Naive thymus-derived CD8-positive, alpha-beta T cell (primary cell): Measurements from ENCODE around the gene ZMIZ2. TPM values are rescaled to one million over a fixed set of nuclear protein-coding genes. Genes with fewer than 3 reads are reported as not detected.
A peak's percentile ranks its signal among the peaks of the same experiment; 100 is the strongest.
"Not testable (repeated sequence)": the region's sequence is repeated elsewhere in the genome, so short reads cannot be mapped to it uniquely, and the experiment has no call there.

Experiments used
- ATAC-seq, 2 donors: fragments of 150-1000 bp; cut with Tn5 transposase in 1 of 2; sonication (Bioruptor Pico), chemical (Tn5 transposase) in 1 of 2; 1 replicate in 1 of 2; 2 replicates in 1 of 2; pipeline ENCODE4 v1.10.0; 2021; ENCODE audit warnings: mild to moderate bottlenecking in 2 of 2, moderate library complexity in 2 of 2
- POLR2A ChIA-PET: fragments of 350-600 bp; sonication (Branson Sonifier 250); formaldehyde crosslinking; loops from one replicate; lab custom pipeline; 2021; ENCODE audit warnings: antibody characterized with exemption; lab: Charles Lee
- DNase-seq, 10 donors: peaks; one replicate each; pipeline versions ENCODE4 v3.0.0 to v3.0.0-alpha.2; 2020 to 2022
- H3K27ac Mint-ChIP-seq, 10 donors: one replicate each; pipeline ENCODE4 v1.8.0; 2020 to 2022; ENCODE audit warnings: mild to moderate bottlenecking in 10 of 10, mixed read lengths in 10 of 10, moderate library complexity in 4 of 10, inconsistent platforms in 1 of 10
- H3K27me3 Mint-ChIP-seq, 5 donors: one replicate each; pipeline ENCODE4 v1.8.0; 2021 to 2022; ENCODE audit warnings: mixed read lengths in 5 of 5
- H3K36me3 Mint-ChIP-seq, 3 donors: one replicate each; pipeline ENCODE4 v1.8.0; 2020 to 2022; ENCODE audit warnings: mixed read lengths in 3 of 3, mild to moderate bottlenecking in 2 of 3, inconsistent platforms in 1 of 3
- H3K4me1 Mint-ChIP-seq, 4 donors: one replicate each; pipeline ENCODE4 v1.8.0; 2021 to 2022; ENCODE audit warnings: mixed read lengths in 4 of 4
- H3K4me3 Mint-ChIP-seq, 10 donors: one replicate each; pipeline ENCODE4 v1.8.0; 2020 to 2022; ENCODE audit warnings: mild to moderate bottlenecking in 10 of 10, mixed read lengths in 10 of 10, moderate library complexity in 6 of 10, inconsistent platforms in 1 of 10
- H3K9me3 Mint-ChIP-seq, 9 donors: one replicate each; pipeline ENCODE4 v1.8.0; 2020 to 2022; ENCODE audit warnings: mixed read lengths in 9 of 9, mild to moderate bottlenecking in 3 of 9, inconsistent platforms in 1 of 9, moderate library complexity in 1 of 9
- polyA plus RNA-seq, 3 donors: library from polyadenylated mRNA; unstranded; fragments of 300-500 nt; fragmentation: Illumina TruSeq; gene quantifications; one replicate each; pipeline ENCODE4 v1.2.3, GENCODE V29; 2021
- total RNA-seq, 8 experiments: library from RNA in 2 of 8; stranded (reverse) in 2 of 8; gene quantifications; one replicate each; pipeline ENCODE4 v1.2.3 and lab custom pipeline; 2021 to 2026

The ZMIZ2 gene
- total and polyA plus RNA-seq, 5 experiments from 2014 or later: 2.6 to 149 (median 8.1) TPM

- H3K4me1 Mint-ChIP-seq: peaks cover 23 to 48% (median 43%) of the 10 kb centered on the region in 4 donors
- peak overlapping the region in 5 of 10 donors; percentile 4 to 62 (median 31) for H3K4me3 Mint-ChIP-seq
- no peaks in the 10 kb centered on the region for H3K9me3 Mint-ChIP-seq
Observed at GRCh38 chr7:44769376-44769775, 20.7 kb downstream of the ZMIZ2 start.

GRCh38 chr7:44769776-44770294 lies 21.2 kb downstream of the ZMIZ2 start:
- Mint-ChIP-seq H3K36me3 (peaks cover 0 to 27% (median 10%) of the 10 kb centered on the region in 3 donors), H3K4me1 (peaks cover 23 to 48% (median 42%) of the 10 kb centered on the region in 4 donors), H3K27ac (peak overlapping the region; percentile 65 to 95 (median 86)), H3K4me3 (peak overlapping the region in 7 of 10 donors; percentile 4 to 62 (median 20)), H3K9me3 (no peaks in the 10 kb centered on the region), H3K27me3 (no peaks in the 10 kb centered on the region)
- POLR2A ChIA-PET: interaction anchor here (0.6 to 1.9 kb wide), 3 partner anchors 65 to 196 kb away, joined by 3 to 7 read pairs (median 4); partner anchors contain the start of genes DDX56 and TMED4
- DNase-seq (peak in 1 of 10 donors; percentile 27), ATAC-seq (peak in 1 of 2 donors; percentile 41)

More at GRCh38 chr7:44769376-44769775, 20.7 kb downstream of the ZMIZ2 start:
- no peak for ATAC-seq
- POLR2A ChIA-PET: interaction anchor here (1.1 to 1.9 kb wide), 5 partner anchors 18 to 196 kb away, joined by 4 to 9 read pairs (median 6); partner anchors contain the start of genes DDX56 and TMED4
- Mint-ChIP-seq H3K27me3 (no peaks in the 10 kb centered on the region), H3K36me3 (peaks cover 0 to 28% (median 11%) of the 10 kb centered on the region in 3 donors), H3K27ac (peak overlapping the region; percentile 65 to 95 (median 86))
- DNase-seq: no peak

GRCh38 chr7:44771358-44771757 lies 22.7 kb downstream of the ZMIZ2 start:
- DNase-seq (no peak), ATAC-seq (no peak)
- Mint-ChIP-seq H3K4me3 (no peak overlapping the region), H3K9me3 (no peaks in the 10 kb centered on the region), H3K27ac (peak overlapping the region in 9 of 10 donors; percentile 33 to 95 (median 81)), H3K36me3 (peaks cover 0 to 13% (median 5%) of the 10 kb centered on the region in 3 donors), H3K4me1 (peaks cover 23 to 48% (median 45%) of the 10 kb centered on the region in 4 donors), H3K27me3 (no peaks in the 10 kb centered on the region)
- POLR2A ChIA-PET: no interaction called here

GRCh38 chr7:44772440-44772839 lies 23.8 kb downstream of the ZMIZ2 start:
- Mint-ChIP-seq H3K36me3 (peaks cover 0 to 6% (median 0%) of the 10 kb centered on the region in 3 donors), H3K27me3 (no peaks in the 10 kb centered on the region), H3K4me3 (no peak overlapping the region), H3K9me3 (no peaks in the 10 kb centered on the region), H3K4me1 (peaks cover 23 to 48% (median 43%) of the 10 kb centered on the region in 4 donors), H3K27ac (peak overlapping the region in 1 of 10 donors; percentile 80)
- DNase-seq (no peak), ATAC-seq (no peak)
- POLR2A ChIA-PET: interaction anchor here (0.8 kb wide), 1 partner anchor 23 kb away, joined by 3 read pairs; no protein-coding TSS in a partner anchor

- Mint-ChIP-seq H3K4me3 (no peak overlapping the region), H3K36me3 (peaks cover 0 to 2% (median 0%) of the 10 kb centered on the region in 3 donors), H3K4me1 (peaks cover 23 to 44% (median 40%) of the 10 kb centered on the region in 4 donors), H3K27me3 (no peaks in the 10 kb centered on the region), H3K27ac (no peak overlapping the region), H3K9me3 (no peaks in the 10 kb centered on the region)
- ATAC-seq (no peak), DNase-seq (no peak)
- POLR2A ChIA-PET: interaction anchor here (0.8 kb wide), 1 partner anchor 23 kb away, joined by 3 read pairs; no protein-coding TSS in a partner anchor
Observed at GRCh38 chr7:44772867-44773266, 24.2 kb downstream of the ZMIZ2 start.

GRCh38 chr7:44774486-44774885 lies 25.8 kb downstream of the ZMIZ2 start:
- H3K4me1 Mint-ChIP-seq: peaks cover 14 to 28% (median 23%) of the 10 kb centered on the region in 4 donors
- not testable (repeated sequence) for H3K27me3 Mint-ChIP-seq, H3K9me3 Mint-ChIP-seq, DNase-seq, H3K4me3 Mint-ChIP-seq, ATAC-seq, H3K36me3 Mint-ChIP-seq
- peak overlapping the region in 2 of 10 donors; percentile 21 to 22 for H3K27ac Mint-ChIP-seq
- POLR2A ChIA-PET: interaction anchor here (1.4 kb wide), 1 partner anchor 13 kb away, joined by 3 read pairs; no protein-coding TSS in a partner anchor

GRCh38 chr7:44775383-44776107 lies 26.9 kb downstream of the ZMIZ2 start:
- Mint-ChIP-seq H3K4me1 (peaks cover 7 to 17% (median 13%) of the 10 kb centered on the region in 4 donors), H3K27ac (no peak overlapping the region), H3K9me3 (no peaks in the 10 kb centered on the region), H3K36me3 (no peaks in the 10 kb centered on the region), H3K4me3 (no peak overlapping the region), H3K27me3 (no peaks in the 10 kb centered on the region)
- ATAC-seq: no peak
- POLR2A ChIA-PET: no interaction called here
- no peak for DNase-seq

- H3K9me3 Mint-ChIP-seq: no peaks in the 10 kb centered on the region
- H3K4me3 Mint-ChIP-seq: no peak overlapping the region
- no peak overlapping the region for H3K27ac Mint-ChIP-seq
- ATAC-seq (no peak), DNase-seq (no peak)
- POLR2A ChIA-PET: no interaction called here
- peaks cover 5 to 11% (median 8%) of the 10 kb centered on the region in 4 donors for H3K4me1 Mint-ChIP-seq
- no peaks in the 10 kb centered on the region for H3K36me3 Mint-ChIP-seq
- H3K27me3 Mint-ChIP-seq: no peaks in the 10 kb centered on the region
Observed at GRCh38 chr7:44776211-44776610, 27.6 kb downstream of the ZMIZ2 start.

GRCh38 chr7:44782460-44782859 lies 33.8 kb downstream of the ZMIZ2 start:
- Mint-ChIP-seq H3K9me3 (peaks cover 0 to 15% (median 5%) of the 10 kb centered on the region in 9 donors), H3K27ac (peak overlapping the region in 2 of 10 donors; percentile 27 to 71), H3K4me3 (no peak overlapping the region), H3K36me3 (peaks cover 0 to 4% (median 4%) of the 10 kb centered on the region in 3 donors), H3K4me1 (peaks cover 0 to 7% (median 1%) of the 10 kb centered on the region in 4 donors), H3K27me3 (peaks cover 0 to 4% (median 0%) of the 10 kb centered on the region in 5 donors)
- POLR2A ChIA-PET: interaction anchor here (0.6 to 1.1 kb wide), 2 partner anchors 17 to 333 kb away, joined by 3 to 4 read pairs; no protein-coding TSS in a partner anchor
- no peak for DNase-seq
- ATAC-seq: no peak

GRCh38 chr7:44783407-44783806 lies 34.8 kb downstream of the ZMIZ2 start:
- Mint-ChIP-seq H3K4me3 (no peak overlapping the region), H3K27me3 (peaks cover 0 to 4% (median 0%) of the 10 kb centered on the region in 5 donors), H3K9me3 (peaks cover 0 to 15% (median 5%) of the 10 kb centered on the region in 9 donors), H3K36me3 (peaks cover 0 to 4% (median 4%) of the 10 kb centered on the region in 3 donors), H3K4me1 (peaks cover 0 to 7% (median 1%) of the 10 kb centered on the region in 4 donors), H3K27ac (no peak overlapping the region)
- ATAC-seq (no peak), DNase-seq (no peak)
- POLR2A ChIA-PET: interaction anchor here (0.6 to 1.1 kb wide), 2 partner anchors 17 to 163 kb away, joined by 3 to 4 read pairs; no protein-coding TSS in a partner anchor

- H3K27me3 Mint-ChIP-seq: peaks cover 0 to 4% (median 0%) of the 10 kb centered on the region in 5 donors
- peaks cover 0 to 15% (median 5%) of the 10 kb centered on the region in 9 donors for H3K9me3 Mint-ChIP-seq
- DNase-seq (no peak), ATAC-seq (no peak)
- peaks cover 0 to 4% (median 4%) of the 10 kb centered on the region in 3 donors for H3K36me3 Mint-ChIP-seq
- H3K4me3 Mint-ChIP-seq: no peak overlapping the region
- H3K27ac Mint-ChIP-seq: no peak overlapping the region
- POLR2A ChIA-PET: no interaction called here
- peaks cover 0 to 7% (median 1%) of the 10 kb centered on the region in 4 donors for H3K4me1 Mint-ChIP-seq
Observed at GRCh38 chr7:44784364-44784763, 35.7 kb downstream of the ZMIZ2 start.

GRCh38 chr7:44785218-44785617 lies 36.6 kb downstream of the ZMIZ2 start:
- POLR2A ChIA-PET, DNase-seq, H3K4me3 Mint-ChIP-seq, H3K27me3 Mint-ChIP-seq, ATAC-seq, H3K36me3 Mint-ChIP-seq, H3K4me1 Mint-ChIP-seq: not testable (repeated sequence)
- peak overlapping the region in 1 of 10 donors; percentile 13 for H3K27ac Mint-ChIP-seq
- peaks cover 0 to 15% (median 5%) of the 10 kb centered on the region in 9 donors for H3K9me3 Mint-ChIP-seq
